DOHH2 (cell line): ENCODE measurements around the gene ELANE.

Experiments
- H3F3A ChIP-seq: fragments of 200-600 bp; sonication (generic), shearing (Covaris generic); 2 replicates; pipeline ENCODE4 v1.6.0; 2016; ENCODE audit warnings: antibody characterized with exemption, mild to moderate bottlenecking; ENCODE audit not compliant: control insufficient read depth, insufficient read depth
- H3K27ac ChIP-seq: fragments of 200-600 bp; sonication (generic); 2 replicates; pipeline ENCODE4 v1.5.1; 2014; ENCODE audit warnings: low read depth, mild to moderate bottlenecking, low read length, moderate library complexity
- H3K27me3 ChIP-seq: fragments of 200-600 bp; sonication (generic); 2 replicates; pipeline ENCODE4 v1.6.1; 2014; ENCODE audit warnings: mild to moderate bottlenecking, low read length, mixed read lengths; ENCODE audit not compliant: control insufficient read depth
- H3K36me3 ChIP-seq: fragments of 200-600 bp; sonication (generic); 2 replicates; pipeline ENCODE4 v1.6.1; 2014; ENCODE audit warnings: mild to moderate bottlenecking, low read length, moderate library complexity, mixed read lengths; ENCODE audit not compliant: control insufficient read depth
- H3K4me1 ChIP-seq: fragments of 200-600 bp; sonication (generic); 2 replicates; pipeline ENCODE4 v1.6.1; 2014; ENCODE audit warnings: mild to moderate bottlenecking, low read length, mixed read lengths; ENCODE audit not compliant: control insufficient read depth
- H3K4me2 ChIP-seq: fragments of 200-600 bp; sonication (generic); 2 replicates; pipeline ENCODE4 v1.6.0; 2014; ENCODE audit warnings: mild to moderate bottlenecking, low read length, moderate library complexity
- H3K4me3 ChIP-seq: fragments of 200-600 bp; sonication (generic); 2 replicates; pipeline ENCODE4 v1.5.1; 2014; ENCODE audit warnings: mild to moderate bottlenecking, low read length, mixed read lengths
- H3K79me2 ChIP-seq: fragments of 200-600 bp; sonication (generic); 2 replicates; pipeline ENCODE4 v1.6.1; 2014; ENCODE audit warnings: mild to moderate bottlenecking, low read length, mixed read lengths; ENCODE audit not compliant: control insufficient read depth
- H3K9me2 ChIP-seq: fragments of 200-600 bp; sonication (generic); replicated peaks from 2 replicates; pipeline ENCODE4 v1.6.1; 2014; ENCODE audit warnings: mild to moderate bottlenecking, low read length, mixed read lengths; ENCODE audit not compliant: control insufficient read depth
- H3K9me3 ChIP-seq: fragments of 200-600 bp; sonication (generic); 2 replicates; pipeline ENCODE4 v1.6.1; 2014; ENCODE audit warnings: antibody characterized with exemption, low read length, mixed read lengths; ENCODE audit not compliant: control insufficient read depth, insufficient read depth
- H4K20me1 ChIP-seq: fragments of 200-600 bp; sonication (generic); 2 replicates; pipeline ENCODE4 v1.6.0; 2014; ENCODE audit warnings: low read depth, mild to moderate bottlenecking, antibody characterized with exemption, low read length, moderate library complexity; ENCODE audit not compliant: control insufficient read depth, insufficient read depth
- CTCF ChIP-seq: fragments of 200-600 bp; sonication (generic); IDR thresholded peaks from one replicate; pipeline ENCODE4 v1.5.1; 2014; ENCODE audit warnings: antibody characterized with exemption, mild to moderate bottlenecking, low read depth, low read length; ENCODE audit not compliant: poor library complexity, severe bottlenecking
- EZH2phosphoT487 ChIP-seq: fragments of 200-600 bp; sonication (generic); IDR thresholded peaks from 2 replicates; pipeline ENCODE4 v1.6.1; 2017; ENCODE audit warnings: borderline replicate concordance, mild to moderate bottlenecking, antibody characterized with exemption, low read length, moderate library complexity, mixed read lengths

The ELANE gene

DNA sequence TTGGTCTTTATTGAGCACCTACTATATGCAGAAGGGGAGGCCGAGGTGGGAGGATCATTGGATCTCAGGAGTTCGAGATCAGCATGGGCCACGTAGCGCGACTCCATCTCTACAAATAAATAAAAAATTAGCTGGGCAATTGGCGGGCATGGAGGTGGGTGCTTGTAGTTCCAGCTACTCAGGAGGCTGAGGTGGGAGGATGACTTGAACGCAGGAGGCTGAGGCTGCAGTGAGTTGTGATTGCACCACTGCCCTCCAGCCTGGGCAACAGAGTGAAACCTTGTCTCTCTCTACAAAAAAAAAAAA, 11.2 kb downstream of the ELANE start:
- Histone ChIP-seq H3K4me2 (peak overlapping the region; percentile 72), H3K4me3 (peak overlapping the region; percentile 64), H3K9me2 (no peaks in the 10 kb centered on the region), H3K4me1 (peaks cover 38% of the 10 kb centered on the region), H3K9me3 (no peaks in the 10 kb centered on the region), H4K20me1 (no peaks in the 10 kb centered on the region), H3K27me3 (peaks cover 13% of the 10 kb centered on the region), H3K79me2 (no peaks in the 10 kb centered on the region), H3F3A (peaks cover 5% of the 10 kb centered on the region; the same call in 1 of the 2 replicates), H3K27ac (0 out of 2 replicates have a peak overlapping the region, but pooled peaks have one; percentile 26), H3K36me3 (no peaks in the 10 kb centered on the region)
- TF ChIP-seq CTCF (no peak), EZH2phosphoT487 (no peak)

- H4K20me1 ChIP-seq = no peaks in the 10 kb centered on the region
- H3K27me3 ChIP-seq = no peaks in the 10 kb centered on the region
- H3K9me2 ChIP-seq = no peaks in the 10 kb centered on the region
- H3K79me2 ChIP-seq = no peaks in the 10 kb centered on the region
- no peak for TF ChIP-seq EZH2phosphoT487
- TF ChIP-seq CTCF = no peak
- peaks cover 3% of the 10 kb centered on the region; the same call in 1 of the 2 replicates for H3F3A ChIP-seq
- H3K4me3 ChIP-seq = no peak overlapping the region
- H3K4me1 ChIP-seq = peaks cover 28% of the 10 kb centered on the region
- no peaks in the 10 kb centered on the region for H3K36me3 ChIP-seq
- H3K4me2 ChIP-seq = no peak overlapping the region
- no peaks in the 10 kb centered on the region for H3K9me3 ChIP-seq
- no peak overlapping the region for H3K27ac ChIP-seq
Measured at GRCh38 chr19:866769-867300, 14.7 kb downstream of the ELANE start.

DNA sequence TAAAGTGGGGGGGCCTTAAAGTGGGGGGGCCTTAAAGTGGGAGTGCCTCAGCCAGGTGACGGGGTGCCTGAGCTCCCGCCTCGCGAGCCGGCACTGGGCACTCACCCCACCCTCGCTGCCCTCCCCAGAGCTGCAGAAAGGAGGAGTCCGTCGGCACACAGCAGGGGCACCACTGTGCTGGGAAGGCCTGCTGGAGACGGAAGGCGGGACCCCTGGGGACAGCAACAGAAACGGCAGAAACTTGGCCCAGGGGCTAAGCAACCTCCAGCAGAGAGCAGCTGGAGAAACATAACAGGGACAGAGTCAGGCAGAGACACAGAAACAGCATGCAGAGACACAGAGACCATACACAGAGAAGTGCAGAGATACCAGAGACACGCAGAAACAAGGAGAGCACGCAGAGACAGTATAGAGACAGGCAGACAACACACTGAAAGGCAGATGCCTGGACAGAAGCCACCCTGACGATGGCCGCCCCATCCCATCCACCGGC, 15.2 kb downstream of the ELANE start:
- no peaks in the 10 kb centered on the region for H3K36me3 ChIP-seq
- H3K27me3 ChIP-seq = no peaks in the 10 kb centered on the region
- peaks cover 29% of the 10 kb centered on the region for H3K4me1 ChIP-seq
- H3K9me2 ChIP-seq = no peaks in the 10 kb centered on the region
- no peak overlapping the region for H3K4me2 ChIP-seq
- no peak overlapping the region for H3K4me3 ChIP-seq
- H3F3A ChIP-seq = peaks cover 8% of the 10 kb centered on the region; the same call in 1 of the 2 replicates
- H3K9me3 ChIP-seq = no peaks in the 10 kb centered on the region
- H3K27ac ChIP-seq = no peak overlapping the region
- peaks cover 5% of the 10 kb centered on the region for H4K20me1 ChIP-seq
- TF ChIP-seq CTCF (no peak), EZH2phosphoT487 (no peak)
- no peaks in the 10 kb centered on the region for H3K79me2 ChIP-seq
